GM04503 (cell line): Measurements from ENCODE around the gene C10orf95.

ENCODE experiments used
- DNase-seq: peaks from one replicate; pipeline ENCODE4 v3.0.0-alpha.2; 2012; ENCODE audit warnings: low read depth

C10orf95 gene

DNA sequence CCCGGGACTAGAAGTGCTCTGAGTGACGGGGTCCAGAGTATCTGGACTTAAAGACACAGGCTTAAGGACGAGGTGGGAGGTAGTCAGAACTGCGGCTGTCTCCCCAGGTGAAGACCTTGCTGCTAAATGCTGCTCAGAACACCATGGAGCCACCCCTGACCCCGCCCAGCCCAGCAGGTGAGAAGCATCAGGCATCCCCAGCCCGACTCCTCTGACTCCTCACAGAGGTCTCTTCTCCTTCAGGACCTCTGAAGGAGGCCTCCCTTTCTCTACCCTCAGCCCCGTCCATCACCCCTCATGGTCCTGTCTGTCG, 50.0 kb downstream of the C10orf95 start:
- no peak for DNase-seq

DNA sequence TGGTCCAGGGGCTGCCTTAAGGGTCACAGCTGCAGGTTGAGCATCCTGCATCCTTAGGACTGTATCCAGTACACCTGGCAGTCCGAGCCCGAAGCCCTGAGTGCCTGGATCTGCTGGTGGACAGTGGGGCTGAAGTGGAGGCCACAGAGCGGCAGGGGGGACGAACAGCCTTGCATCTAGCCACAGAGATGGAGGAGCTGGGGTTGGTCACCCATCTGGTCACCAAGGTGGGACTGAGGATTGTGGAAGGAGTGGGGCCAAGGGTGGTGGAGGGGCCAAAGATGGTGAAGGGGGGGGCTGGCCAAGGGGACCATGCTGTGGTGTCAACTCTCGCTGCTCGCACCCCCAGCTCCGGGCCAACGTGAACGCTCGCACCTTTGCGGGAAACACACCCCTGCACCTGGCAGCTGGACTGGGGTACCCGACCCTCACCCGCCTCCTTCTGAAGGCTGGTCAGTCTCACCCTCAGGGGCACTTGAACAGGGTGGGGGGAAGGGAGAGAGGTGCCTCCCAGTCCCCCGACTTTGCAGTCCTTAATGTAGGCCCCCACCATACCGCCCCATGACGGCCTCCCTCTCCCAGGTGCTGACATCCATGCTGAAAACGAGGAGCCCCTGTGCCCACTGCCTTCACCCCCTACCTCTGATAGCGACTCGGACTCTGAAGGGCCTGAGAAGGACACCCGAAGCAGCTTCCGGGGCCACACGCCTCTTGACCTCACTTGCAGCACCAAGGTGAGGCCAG, 50.6 kb downstream of the C10orf95 start:
- DNase-seq: no peak

DNA sequence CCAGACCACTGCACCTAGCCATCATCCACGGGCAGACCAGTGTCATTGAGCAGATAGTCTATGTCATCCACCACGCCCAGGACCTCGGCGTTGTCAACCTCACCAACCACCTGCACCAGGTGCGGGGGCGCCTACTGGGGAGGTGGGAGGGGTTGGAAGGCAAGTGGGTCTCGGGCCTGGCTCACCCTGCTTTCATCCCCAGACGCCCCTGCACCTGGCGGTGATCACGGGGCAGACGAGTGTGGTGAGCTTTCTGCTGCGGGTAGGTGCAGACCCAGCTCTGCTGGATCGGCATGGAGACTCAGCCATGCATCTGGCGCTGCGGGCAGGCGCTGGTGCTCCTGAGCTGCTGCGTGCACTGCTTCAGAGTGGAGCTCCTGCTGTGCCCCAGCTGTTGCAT, 51.3 kb downstream of the C10orf95 start:
- no peak for DNase-seq
